Measurements from ENCODE around the gene KHDRBS2.
A peak's percentile ranks its signal among the peaks of the same experiment; 100 is the strongest.

KHDRBS2 gene

DNA sequence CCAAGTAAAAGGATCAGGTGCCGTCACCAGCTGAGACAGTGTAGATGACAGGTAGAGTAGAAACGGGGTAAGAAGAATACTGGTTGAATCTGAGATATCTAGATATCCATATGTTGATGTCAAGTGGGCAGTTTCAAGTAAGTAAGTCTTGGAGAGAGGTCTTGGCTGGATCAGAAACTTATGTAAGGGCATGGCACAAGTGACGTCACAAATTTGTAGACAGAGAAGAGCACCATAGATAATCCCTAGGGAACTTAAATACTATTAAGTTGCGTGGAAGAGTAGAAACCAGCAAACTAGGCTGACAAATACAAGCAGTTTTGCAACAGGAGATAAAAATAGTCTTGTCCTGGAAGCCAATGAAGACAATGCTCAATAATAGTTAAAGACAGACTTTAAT, 123.2 kb downstream of the KHDRBS2 start:
- no peak overlapping the region for H3K4me3 ChIP-seq (replicated peaks; ENCODE audit: insufficient read depth, low read length)
- no peak for DNase-seq (ENCODE audit: low read depth in 1 of 2, low spot score in 1 of 2)
- TF ChIP-seq GABPA (IDR thresholded peaks at IDR 0.05; ENCODE audit: low read depth) (no peak), POLR2AphosphoS5 (IDR thresholded peaks at IDR 0.05; ENCODE audit: low read depth) (no peak), SPI1 (IDR thresholded peaks at IDR 0.05; ENCODE audit: borderline replicate concordance, low read depth) (no peak)
- TF ChIP-seq, protein P1, sequence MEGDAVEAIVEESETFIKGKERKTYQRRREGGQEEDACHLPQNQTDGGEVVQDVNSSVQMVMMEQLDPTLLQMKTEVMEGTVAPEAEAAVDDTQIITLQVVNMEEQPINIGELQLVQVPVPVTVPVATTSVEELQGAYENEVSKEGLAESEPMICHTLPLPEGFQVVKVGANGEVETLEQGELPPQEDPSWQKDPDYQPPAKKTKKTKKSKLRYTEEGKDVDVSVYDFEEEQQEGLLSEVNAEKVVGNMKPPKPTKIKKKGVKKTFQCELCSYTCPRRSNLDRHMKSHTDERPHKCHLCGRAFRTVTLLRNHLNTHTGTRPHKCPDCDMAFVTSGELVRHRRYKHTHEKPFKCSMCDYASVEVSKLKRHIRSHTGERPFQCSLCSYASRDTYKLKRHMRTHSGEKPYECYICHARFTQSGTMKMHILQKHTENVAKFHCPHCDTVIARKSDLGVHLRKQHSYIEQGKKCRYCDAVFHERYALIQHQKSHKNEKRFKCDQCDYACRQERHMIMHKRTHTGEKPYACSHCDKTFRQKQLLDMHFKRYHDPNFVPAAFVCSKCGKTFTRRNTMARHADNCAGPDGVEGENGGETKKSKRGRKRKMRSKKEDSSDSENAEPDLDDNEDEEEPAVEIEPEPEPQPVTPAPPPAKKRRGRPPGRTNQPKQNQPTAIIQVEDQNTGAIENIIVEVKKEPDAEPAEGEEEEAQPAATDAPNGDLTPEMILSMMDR (IDR thresholded peaks at IDR 0.05; ENCODE audit: insufficient read depth, low read length) = no peak
- TF ChIP-seq, protein P2, sequence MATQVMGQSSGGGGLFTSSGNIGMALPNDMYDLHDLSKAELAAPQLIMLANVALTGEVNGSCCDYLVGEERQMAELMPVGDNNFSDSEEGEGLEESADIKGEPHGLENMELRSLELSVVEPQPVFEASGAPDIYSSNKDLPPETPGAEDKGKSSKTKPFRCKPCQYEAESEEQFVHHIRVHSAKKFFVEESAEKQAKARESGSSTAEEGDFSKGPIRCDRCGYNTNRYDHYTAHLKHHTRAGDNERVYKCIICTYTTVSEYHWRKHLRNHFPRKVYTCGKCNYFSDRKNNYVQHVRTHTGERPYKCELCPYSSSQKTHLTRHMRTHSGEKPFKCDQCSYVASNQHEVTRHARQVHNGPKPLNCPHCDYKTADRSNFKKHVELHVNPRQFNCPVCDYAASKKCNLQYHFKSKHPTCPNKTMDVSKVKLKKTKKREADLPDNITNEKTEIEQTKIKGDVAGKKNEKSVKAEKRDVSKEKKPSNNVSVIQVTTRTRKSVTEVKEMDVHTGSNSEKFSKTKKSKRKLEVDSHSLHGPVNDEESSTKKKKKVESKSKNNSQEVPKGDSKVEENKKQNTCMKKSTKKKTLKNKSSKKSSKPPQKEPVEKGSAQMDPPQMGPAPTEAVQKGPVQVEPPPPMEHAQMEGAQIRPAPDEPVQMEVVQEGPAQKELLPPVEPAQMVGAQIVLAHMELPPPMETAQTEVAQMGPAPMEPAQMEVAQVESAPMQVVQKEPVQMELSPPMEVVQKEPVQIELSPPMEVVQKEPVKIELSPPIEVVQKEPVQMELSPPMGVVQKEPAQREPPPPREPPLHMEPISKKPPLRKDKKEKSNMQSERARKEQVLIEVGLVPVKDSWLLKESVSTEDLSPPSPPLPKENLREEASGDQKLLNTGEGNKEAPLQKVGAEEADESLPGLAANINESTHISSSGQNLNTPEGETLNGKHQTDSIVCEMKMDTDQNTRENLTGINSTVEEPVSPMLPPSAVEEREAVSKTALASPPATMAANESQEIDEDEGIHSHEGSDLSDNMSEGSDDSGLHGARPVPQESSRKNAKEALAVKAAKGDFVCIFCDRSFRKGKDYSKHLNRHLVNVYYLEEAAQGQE (IDR thresholded peaks at IDR 0.05; ENCODE audit: insufficient replicate concordance, low read depth) = no peak
- no peak overlapping the region for H3K27ac ChIP-seq (replicated peaks)
- H3K27me3 ChIP-seq (ENCODE audit: insufficient read depth, poor library complexity, severe bottlenecking) = no peaks in the 10 kb centered on the region

DNA sequence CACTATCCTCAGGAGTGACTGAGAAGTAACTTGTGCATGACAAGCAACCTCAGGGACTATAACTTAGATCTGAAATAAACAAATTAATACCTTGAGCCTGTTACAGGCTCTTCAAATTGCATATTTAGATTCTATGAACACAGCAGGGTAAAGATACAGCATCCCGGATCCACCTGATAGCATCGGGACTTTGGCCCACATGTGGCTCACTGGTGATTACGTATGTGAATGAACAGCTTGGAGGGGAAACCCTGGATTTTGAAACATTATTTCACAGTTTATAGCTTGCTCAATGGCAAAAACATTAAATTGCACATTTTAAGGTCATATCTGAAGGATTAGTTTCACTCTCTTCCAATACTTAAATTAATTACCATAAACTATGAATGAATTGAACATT, 133.2 kb downstream of the KHDRBS2 start:
- DNase-seq (ENCODE audit: low read depth in 1 of 2, low spot score in 1 of 2) = no peak
- Histone ChIP-seq H3K27me3 (ENCODE audit: insufficient read depth, poor library complexity, severe bottlenecking) (no peaks in the 10 kb centered on the region), H3K4me3 (replicated peaks; ENCODE audit: insufficient read depth, low read length) (no peak overlapping the region), H3K27ac (replicated peaks) (no peak overlapping the region)
- TF ChIP-seq, protein P1 (IDR thresholded peaks at IDR 0.05; ENCODE audit: insufficient read depth, low read length) = no peak
- TF ChIP-seq SPI1 (IDR thresholded peaks at IDR 0.05; ENCODE audit: borderline replicate concordance, low read depth) (no peak), POLR2AphosphoS5 (IDR thresholded peaks at IDR 0.05; ENCODE audit: low read depth) (no peak), GABPA (IDR thresholded peaks at IDR 0.05; ENCODE audit: low read depth) (no peak)
- TF ChIP-seq, protein P2 (IDR thresholded peaks at IDR 0.05; ENCODE audit: insufficient replicate concordance, low read depth) = no peak

DNA sequence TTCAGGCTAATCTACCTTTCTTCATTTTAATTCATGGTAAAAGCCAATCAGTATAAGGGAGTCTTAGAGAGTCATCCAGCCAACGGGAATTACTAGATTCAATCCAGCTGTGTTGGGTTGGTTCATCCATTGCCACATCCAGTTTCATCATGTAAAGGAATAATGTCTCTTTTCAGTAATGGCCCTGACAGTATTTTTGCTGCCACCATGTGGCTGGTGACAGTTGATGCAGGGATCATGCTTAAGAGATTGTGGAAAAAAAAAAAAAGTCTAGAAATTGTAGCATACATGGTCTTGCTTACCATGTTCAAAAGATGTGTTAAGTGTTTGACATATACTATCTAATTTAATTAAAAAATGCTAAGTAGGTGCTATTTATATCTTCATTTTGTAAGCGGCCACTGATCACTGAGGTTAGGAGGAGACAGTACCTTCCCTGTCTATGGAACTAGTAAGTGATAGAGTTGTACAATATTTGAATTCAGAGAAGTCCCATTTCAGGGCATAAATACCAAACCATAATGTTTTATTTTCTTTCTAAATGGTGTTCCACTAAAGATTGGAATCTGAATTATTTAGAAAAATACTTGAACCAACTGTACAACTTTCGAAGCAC, 135.9 kb downstream of the KHDRBS2 start:
- Histone ChIP-seq H3K27me3 (ENCODE audit: insufficient read depth, poor library complexity, severe bottlenecking) (no peaks in the 10 kb centered on the region), H3K4me3 (replicated peaks; ENCODE audit: insufficient read depth, low read length) (no peak overlapping the region), H3K27ac (replicated peaks) (no peak overlapping the region)
- TF ChIP-seq, protein P2 (IDR thresholded peaks at IDR 0.05; ENCODE audit: insufficient replicate concordance, low read depth) = no peak
- TF ChIP-seq, protein P1 (IDR thresholded peaks at IDR 0.05; ENCODE audit: insufficient read depth, low read length) = peak; percentile 26
- DNase-seq (ENCODE audit: low read depth in 1 of 2, low spot score in 1 of 2) = peak; percentile 12 to 31
